Measurements from ENCODE around the gene TTC3. TPM values are rescaled to one million over a fixed set of nuclear protein-coding genes. Genes with fewer than 3 reads are reported as not detected.

The TTC3 gene
- total and polyA plus RNA-seq, 9 of the 15 experiments (the other 6 are each of a cell fraction or from before 2014, with no cell fraction given): 17.5 to 92.0 (median 59.5) TPM

DNA sequence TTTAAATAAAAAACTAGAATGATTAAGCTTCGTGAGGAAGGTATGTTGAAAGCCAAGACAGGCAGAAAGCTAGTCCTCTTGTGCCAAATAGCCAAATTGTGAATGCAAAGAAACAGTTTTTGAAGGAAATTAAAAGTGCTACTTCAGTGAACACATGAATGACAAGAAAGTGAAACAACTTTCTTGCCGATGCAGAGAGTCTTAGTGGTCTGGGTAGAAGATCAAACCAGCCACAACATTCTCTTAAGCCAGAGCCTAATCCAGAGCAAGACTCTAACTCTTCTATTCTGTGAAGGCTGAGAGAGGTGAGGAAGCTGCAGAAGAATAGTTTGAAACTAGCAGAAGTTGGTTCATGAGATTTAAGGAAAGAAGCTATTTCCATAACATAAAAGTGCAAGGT lies 63.2 kb downstream of the TTC3 start (continued):
- TF ChIP-seq PCBP2 (IDR thresholded peaks at IDR 0.05; ENCODE audit: low read depth, low read length, poor library complexity, severe bottlenecking) (no peak), ARNT (IDR thresholded peaks at IDR 0.05) (no peak)
- TF ChIP-seq, protein P1, sequence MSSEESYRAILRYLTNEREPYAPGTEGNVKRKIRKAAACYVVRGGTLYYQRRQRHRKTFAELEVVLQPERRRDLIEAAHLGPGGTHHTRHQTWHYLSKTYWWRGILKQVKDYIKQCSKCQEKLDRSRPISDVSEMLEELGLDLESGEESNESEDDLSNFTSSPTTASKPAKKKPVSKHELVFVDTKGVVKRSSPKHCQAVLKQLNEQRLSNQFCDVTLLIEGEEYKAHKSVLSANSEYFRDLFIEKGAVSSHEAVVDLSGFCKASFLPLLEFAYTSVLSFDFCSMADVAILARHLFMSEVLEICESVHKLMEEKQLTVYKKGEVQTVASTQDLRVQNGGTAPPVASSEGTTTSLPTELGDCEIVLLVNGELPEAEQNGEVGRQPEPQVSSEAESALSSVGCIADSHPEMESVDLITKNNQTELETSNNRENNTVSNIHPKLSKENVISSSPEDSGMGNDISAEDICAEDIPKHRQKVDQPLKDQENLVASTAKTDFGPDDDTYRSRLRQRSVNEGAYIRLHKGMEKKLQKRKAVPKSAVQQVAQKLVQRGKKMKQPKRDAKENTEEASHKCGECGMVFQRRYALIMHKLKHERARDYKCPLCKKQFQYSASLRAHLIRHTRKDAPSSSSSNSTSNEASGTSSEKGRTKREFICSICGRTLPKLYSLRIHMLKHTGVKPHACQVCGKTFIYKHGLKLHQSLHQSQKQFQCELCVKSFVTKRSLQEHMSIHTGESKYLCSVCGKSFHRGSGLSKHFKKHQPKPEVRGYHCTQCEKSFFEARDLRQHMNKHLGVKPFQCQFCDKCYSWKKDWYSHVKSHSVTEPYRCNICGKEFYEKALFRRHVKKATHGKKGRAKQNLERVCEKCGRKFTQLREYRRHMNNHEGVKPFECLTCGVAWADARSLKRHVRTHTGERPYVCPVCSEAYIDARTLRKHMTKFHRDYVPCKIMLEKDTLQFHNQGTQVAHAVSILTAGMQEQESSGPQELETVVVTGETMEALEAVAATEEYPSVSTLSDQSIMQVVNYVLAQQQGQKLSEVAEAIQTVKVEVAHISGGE (CRISPR knock-in tag; IDR thresholded peaks at IDR 0.05): no peak

- no TSS peak for BruUV-seq (replicated peaks)
- intact Hi-C loops (cut with micrococcal nuclease): no loop called here
- no peak overlapping the region for H3K27ac ChIP-seq (ENCODE audit: extremely low read depth, low read depth, low read length)
- DNase-seq (ENCODE audit: extremely low read depth in 1 of 4, low spot score in 3 of 4) (no peak), FAIRE-seq (no peak), ATAC-seq (no peak)
- H3K9me1 ChIP-seq (ENCODE audit: control insufficient read depth, insufficient read depth, low read length): no peaks in the 10 kb centered on the region
- no peak overlapping the region for H3K4me2 ChIP-seq (ENCODE audit: insufficient read depth, low read length)
- no peak overlapping the region for H3K4me3 ChIP-seq
- no peaks in the 10 kb centered on the region for H4K20me1 ChIP-seq (replicated peaks; ENCODE audit: control insufficient read depth, insufficient read depth, low read length)
- ChIA-PET POLR2A (interaction anchor here (1.2 kb wide), 1 partner anchor 9 kb away, joined by 7 read pairs; no protein-coding TSS in a partner anchor), CTCF (ENCODE audit: low intra/inter-chr PET ratio) (no interaction called here)
- in situ Hi-C loops (cut with MboI): no loop called here
- H3K9me3 ChIP-seq (replicated peaks; ENCODE audit: control insufficient read depth, insufficient read depth, low read depth, low read length): no peaks in the 10 kb centered on the region
- H3K79me2 ChIP-seq (ENCODE audit: control insufficient read depth, insufficient read depth, low read length): no peaks in the 10 kb centered on the region
- no peak overlapping the region for H2AFZ ChIP-seq (ENCODE audit: low read depth, low read length)
- H3K4me1 ChIP-seq (replicated peaks in 1 of 2; ENCODE audit: control insufficient read depth in 2 of 2, insufficient read depth in 2 of 2, low read length in 2 of 2): no peaks in the 10 kb centered on the region
- no peak overlapping the region for H3K9ac ChIP-seq (ENCODE audit: insufficient read depth in 1 of 2, low read depth in 2 of 2, low read length in 2 of 2)
- H3K36me3 ChIP-seq (ENCODE audit: control insufficient read depth, insufficient read depth, low read length): peaks cover 72% of the 10 kb centered on the region
- H3K27me3 ChIP-seq (ENCODE audit: control insufficient read depth in 2 of 2, insufficient read depth in 2 of 2, low read length in 2 of 2): no peaks in the 10 kb centered on the region
- TF ChIP-seq, protein P2, sequence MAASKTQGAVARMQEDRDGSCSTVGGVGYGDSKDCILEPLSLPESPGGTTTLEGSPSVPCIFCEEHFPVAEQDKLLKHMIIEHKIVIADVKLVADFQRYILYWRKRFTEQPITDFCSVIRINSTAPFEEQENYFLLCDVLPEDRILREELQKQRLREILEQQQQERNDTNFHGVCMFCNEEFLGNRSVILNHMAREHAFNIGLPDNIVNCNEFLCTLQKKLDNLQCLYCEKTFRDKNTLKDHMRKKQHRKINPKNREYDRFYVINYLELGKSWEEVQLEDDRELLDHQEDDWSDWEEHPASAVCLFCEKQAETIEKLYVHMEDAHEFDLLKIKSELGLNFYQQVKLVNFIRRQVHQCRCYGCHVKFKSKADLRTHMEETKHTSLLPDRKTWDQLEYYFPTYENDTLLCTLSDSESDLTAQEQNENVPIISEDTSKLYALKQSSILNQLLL (CRISPR knock-in tag; IDR thresholded peaks at IDR 0.05; ENCODE audit: borderline replicate concordance): no peak
- TF ChIP-seq MYNN (IDR thresholded peaks at IDR 0.05): no peak
- no peak for TF ChIP-seq MYNN (CRISPR knock-in tag; IDR thresholded peaks at IDR 0.05)
- TF ChIP-seq, protein P3, sequence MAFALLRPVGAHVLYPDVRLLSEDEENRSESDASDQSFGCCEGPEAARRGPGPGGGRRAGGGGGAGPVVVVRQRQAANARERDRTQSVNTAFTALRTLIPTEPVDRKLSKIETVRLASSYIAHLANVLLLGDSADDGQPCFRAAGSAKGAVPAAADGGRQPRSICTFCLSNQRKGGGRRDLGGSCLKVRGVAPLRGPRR (CRISPR knock-in tag; IDR thresholded peaks at IDR 0.05): no peak
- no peak for TF ChIP-seq SLC30A9 (CRISPR knock-in tag; IDR thresholded peaks at IDR 0.05)
- no peak for TF ChIP-seq RERE (CRISPR knock-in tag; IDR thresholded peaks at IDR 0.05; ENCODE audit: borderline replicate concordance)
Measured at GRCh38 chr21:37136744-37137143, 63.7 kb downstream of the TTC3 start.
